ENCODE data around the gene PTPN11.

Gene PTPN11

DNA sequence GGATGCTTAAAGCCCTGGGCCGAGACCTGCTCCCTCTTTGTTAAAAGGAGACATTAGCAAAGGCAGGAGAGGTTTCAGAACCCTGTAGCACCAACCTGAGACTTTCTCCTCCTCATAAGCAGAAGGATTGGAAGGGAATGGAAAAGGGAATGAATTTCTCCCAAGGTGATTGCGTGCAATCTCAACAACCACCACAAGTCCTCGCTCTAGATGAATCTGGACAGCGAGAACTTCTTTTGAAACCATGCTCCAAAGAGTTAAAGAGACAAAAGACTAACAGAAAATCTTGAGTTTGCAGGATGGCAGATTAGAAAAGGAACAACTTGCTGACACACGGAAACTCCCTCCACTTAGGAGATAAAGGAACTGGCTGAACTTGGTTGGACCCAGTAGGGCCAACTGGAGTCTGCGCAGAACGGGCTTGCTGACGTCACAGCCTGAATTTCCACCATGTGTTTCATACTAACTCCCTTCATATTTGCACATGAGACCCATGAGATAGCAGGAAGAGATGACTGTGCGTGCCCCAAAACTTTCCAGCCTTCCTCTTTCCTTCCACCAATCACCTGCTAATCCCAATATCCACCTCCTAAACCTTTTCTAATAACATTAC, 137.0 kb downstream of the PTPN11 start:
- no peak for DNase-seq

- DNase-seq = no peak
Measured at GRCh38 chr12:112557951-112558630, 139.3 kb downstream of the PTPN11 start.

Data from hematopoietic multipotent progenitor cell treated with erythropoietin and hydrocortisone succinate and interleukin-3 and kit ligand, for 8 days (in vitro differentiated cells).